Activated naive CD8-positive, alpha-beta T cell treated with anti-CD3 and anti-CD28 coated beads, Interleukin-2, amount 50 U/mL, for 24 hours (primary cell): ENCODE data around the gene TOX2.

Source experiments
- ATAC-seq: fragments of 150-1000 bp; cut with Tn5 transposase; one replicate; pipeline ENCODE4 v1.10.0; 2021
- DNase-seq: peaks from one replicate; pipeline ENCODE4 v3.0.0; 2021
- H3K27ac Mint-ChIP-seq: one replicate; pipeline ENCODE4 v1.8.0; 2021; ENCODE audit warnings: mild to moderate bottlenecking, mixed read lengths
- H3K27me3 Mint-ChIP-seq: one replicate; pipeline ENCODE4 v1.8.0; 2021; ENCODE audit warnings: mixed read lengths
- H3K36me3 Mint-ChIP-seq: one replicate; pipeline ENCODE4 v1.8.0; 2021; ENCODE audit warnings: low read depth, mixed read lengths
- H3K4me1 Mint-ChIP-seq: one replicate; pipeline ENCODE4 v1.8.0; 2021; ENCODE audit warnings: mixed read lengths
- H3K4me3 Mint-ChIP-seq: one replicate; pipeline ENCODE4 v1.8.0; 2021; ENCODE audit warnings: mild to moderate bottlenecking, moderate library complexity, mixed read lengths
- H3K9me3 Mint-ChIP-seq: one replicate; pipeline ENCODE4 v1.8.0; 2021; ENCODE audit warnings: mixed read lengths

TOX2 gene

GRCh38 chr20:44080064-44080463 lies 165.4 kb downstream of the TOX2 start:
- Mint-ChIP-seq H3K4me3 (no peak overlapping the region), H3K9me3 (no peaks in the 10 kb centered on the region), H3K27ac (no peak overlapping the region), H3K4me1 (peaks cover 11% of the 10 kb centered on the region), H3K36me3 (no peaks in the 10 kb centered on the region), H3K27me3 (no peaks in the 10 kb centered on the region)
- ATAC-seq (no peak), DNase-seq (no peak)

- peaks cover 8% of the 10 kb centered on the region for H3K4me1 Mint-ChIP-seq
- no peaks in the 10 kb centered on the region for H3K9me3 Mint-ChIP-seq
- H3K4me3 Mint-ChIP-seq, result no peak overlapping the region
- DNase-seq (peak; percentile 74), ATAC-seq (peak; percentile 90)
- H3K27me3 Mint-ChIP-seq, result no peaks in the 10 kb centered on the region
- H3K27ac Mint-ChIP-seq, result no peak overlapping the region
- H3K36me3 Mint-ChIP-seq, result no peaks in the 10 kb centered on the region
These were observed 166.1 kb downstream of the TOX2 start for GRCh38 chr20:44080646-44081267.

GRCh38 chr20:44081476-44081875 lies 166.8 kb downstream of the TOX2 start:
- no peaks in the 10 kb centered on the region for H3K36me3 Mint-ChIP-seq
- H3K27me3 Mint-ChIP-seq, result no peaks in the 10 kb centered on the region
- H3K4me3 Mint-ChIP-seq, result no peak overlapping the region
- H3K4me1 Mint-ChIP-seq, result peaks cover 8% of the 10 kb centered on the region
- DNase-seq (no peak), ATAC-seq (no peak)
- H3K27ac Mint-ChIP-seq, result no peak overlapping the region
- no peaks in the 10 kb centered on the region for H3K9me3 Mint-ChIP-seq

GRCh38 chr20:44081888-44082287 lies 167.2 kb downstream of the TOX2 start:
- Mint-ChIP-seq H3K36me3 (no peaks in the 10 kb centered on the region), H3K4me1 (peaks cover 8% of the 10 kb centered on the region), H3K27me3 (no peaks in the 10 kb centered on the region), H3K9me3 (no peaks in the 10 kb centered on the region), H3K4me3 (no peak overlapping the region), H3K27ac (no peak overlapping the region)
- DNase-seq, result no peak
- ATAC-seq, result no peak

GRCh38 chr20:44083220-44083933 lies 168.7 kb downstream of the TOX2 start:
- ATAC-seq (no peak), DNase-seq (no peak)
- Mint-ChIP-seq H3K9me3 (no peaks in the 10 kb centered on the region), H3K27me3 (no peaks in the 10 kb centered on the region), H3K27ac (no peak overlapping the region), H3K4me1 (peaks cover 8% of the 10 kb centered on the region), H3K36me3 (no peaks in the 10 kb centered on the region), H3K4me3 (no peak overlapping the region)

- Mint-ChIP-seq H3K36me3 (no peaks in the 10 kb centered on the region), H3K27ac (no peak overlapping the region), H3K27me3 (no peaks in the 10 kb centered on the region), H3K4me3 (no peak overlapping the region), H3K4me1 (peaks cover 8% of the 10 kb centered on the region), H3K9me3 (no peaks in the 10 kb centered on the region)
- ATAC-seq, result no peak
- no peak for DNase-seq
These were observed 169.8 kb downstream of the TOX2 start for GRCh38 chr20:44084439-44084838.

GRCh38 chr20:44084891-44085290 lies 170.2 kb downstream of the TOX2 start:
- no peak for ATAC-seq
- no peak overlapping the region for H3K4me3 Mint-ChIP-seq
- peaks cover 8% of the 10 kb centered on the region for H3K4me1 Mint-ChIP-seq
- H3K36me3 Mint-ChIP-seq, result no peaks in the 10 kb centered on the region
- no peaks in the 10 kb centered on the region for H3K27me3 Mint-ChIP-seq
- DNase-seq, result no peak
- no peaks in the 10 kb centered on the region for H3K9me3 Mint-ChIP-seq
- no peak overlapping the region for H3K27ac Mint-ChIP-seq

- Mint-ChIP-seq H3K36me3 (no peaks in the 10 kb centered on the region), H3K4me1 (peaks cover under 1% of the 10 kb centered on the region), H3K9me3 (no peaks in the 10 kb centered on the region), H3K27ac (no peak overlapping the region), H3K27me3 (no peaks in the 10 kb centered on the region), H3K4me3 (no peak overlapping the region)
- ATAC-seq (no peak), DNase-seq (no peak)
These were observed 171.2 kb downstream of the TOX2 start for GRCh38 chr20:44085616-44086434.

GRCh38 chr20:44087051-44087856 lies 172.6 kb downstream of the TOX2 start:
- no peak overlapping the region for H3K4me3 Mint-ChIP-seq
- no peak for DNase-seq
- no peak overlapping the region for H3K27ac Mint-ChIP-seq

GRCh38 chr20:44087857-44088120 lies 173.1 kb downstream of the TOX2 start:
- H3K27me3 Mint-ChIP-seq, result peaks cover 2% of the 10 kb centered on the region
- H3K9me3 Mint-ChIP-seq, result no peaks in the 10 kb centered on the region
- H3K27ac Mint-ChIP-seq, result no peak overlapping the region
- no peaks in the 10 kb centered on the region for H3K36me3 Mint-ChIP-seq
- DNase-seq (no peak), ATAC-seq (no peak)
- no peaks in the 10 kb centered on the region for H3K4me1 Mint-ChIP-seq
- no peak overlapping the region for H3K4me3 Mint-ChIP-seq

More at GRCh38 chr20:44087051-44087856, 172.6 kb downstream of the TOX2 start:
- H3K27me3 Mint-ChIP-seq, result no peaks in the 10 kb centered on the region
- H3K9me3 Mint-ChIP-seq, result no peaks in the 10 kb centered on the region
- no peaks in the 10 kb centered on the region for H3K4me1 Mint-ChIP-seq
- ATAC-seq, result no peak
- H3K36me3 Mint-ChIP-seq, result no peaks in the 10 kb centered on the region

GRCh38 chr20:44089987-44090674 lies 175.5 kb downstream of the TOX2 start:
- ATAC-seq, result no peak
- DNase-seq, result no peak

GRCh38 chr20:44091026-44091425 lies 176.4 kb downstream of the TOX2 start:
- peaks cover 7% of the 10 kb centered on the region for H3K27me3 Mint-ChIP-seq
- no peaks in the 10 kb centered on the region for H3K36me3 Mint-ChIP-seq
- no peaks in the 10 kb centered on the region for H3K9me3 Mint-ChIP-seq
- H3K4me3 Mint-ChIP-seq, result no peak overlapping the region
- H3K27ac Mint-ChIP-seq, result no peak overlapping the region
- H3K4me1 Mint-ChIP-seq, result no peaks in the 10 kb centered on the region
- DNase-seq, result no peak
- ATAC-seq, result no peak

More at GRCh38 chr20:44089987-44090674, 175.5 kb downstream of the TOX2 start:
- Mint-ChIP-seq H3K27me3 (peaks cover 7% of the 10 kb centered on the region), H3K27ac (no peak overlapping the region), H3K4me1 (no peaks in the 10 kb centered on the region), H3K9me3 (no peaks in the 10 kb centered on the region), H3K36me3 (no peaks in the 10 kb centered on the region), H3K4me3 (no peak overlapping the region)

- Mint-ChIP-seq H3K27ac (no peak overlapping the region), H3K27me3 (peaks cover 8% of the 10 kb centered on the region), H3K4me3 (no peak overlapping the region), H3K4me1 (no peaks in the 10 kb centered on the region), H3K9me3 (no peaks in the 10 kb centered on the region), H3K36me3 (no peaks in the 10 kb centered on the region)
- no peak for ATAC-seq
- peak; percentile 33 for DNase-seq
These were observed 178.0 kb downstream of the TOX2 start for GRCh38 chr20:44092551-44093248.

GRCh38 chr20:44093249-44093582 lies 178.6 kb downstream of the TOX2 start:
- Mint-ChIP-seq H3K4me1 (no peaks in the 10 kb centered on the region), H3K36me3 (no peaks in the 10 kb centered on the region), H3K27ac (no peak overlapping the region), H3K9me3 (no peaks in the 10 kb centered on the region), H3K4me3 (no peak overlapping the region), H3K27me3 (peaks cover 8% of the 10 kb centered on the region)
- DNase-seq (no peak), ATAC-seq (no peak)
